AG04450 (cell line): Measurements from ENCODE around the gene NDUFA6. TPM values are rescaled to one million over a fixed set of nuclear protein-coding genes. Genes with fewer than 3 reads are reported as not detected.

ENCODE experiments used
- CTCF ChIA-PET: fragments of 300-600, 350-600 bp; formaldehyde crosslinking; extraction: SDS; loops from one replicate; lab custom pipeline; 2022; ENCODE audit warnings: antibody characterized with exemption, inconsistent platforms; lab: Charles Lee
- POLR2A ChIA-PET: fragments of 350-600 bp; formaldehyde crosslinking; extraction: SDS; loops from one replicate; lab custom pipeline; 2021; ENCODE audit warnings: antibody characterized with exemption, inconsistent platforms; lab: Yijun Ruan, JAX
- DNase-seq: peaks from one replicate; pipeline ENCODE4 v3.0.0-alpha.2; 2011; ENCODE audit warnings: low read depth, low spot score
- H3K27ac ChIP-seq: one replicate; pipeline ENCODE4 v1.5.1; 2012; ENCODE audit warnings: low read depth, low read length, control low read depth
- H3K27me3 ChIP-seq: one replicate; pipeline ENCODE4 v1.6.0; 2012; ENCODE audit warnings: low read length; ENCODE audit not compliant: control insufficient read depth, insufficient read depth
- H3K4me3 ChIP-seq: 2 replicates; pipeline ENCODE4 v1.5.1; 2011; ENCODE audit warnings: mild to moderate bottlenecking, low read depth, low read length, control low read depth
- H3K9me3 ChIP-seq: 2 replicates; pipeline ENCODE4 v1.5.1; 2012; ENCODE audit warnings: low read length; ENCODE audit not compliant: control insufficient read depth, insufficient read depth
- polyA plus RNA-seq: library from polyadenylated mRNA; depleted of rRNA; stranded (reverse); fragments of >200 nt; gene quantifications from 2 replicates; pipeline ENCODE4 v1.2.3, GENCODE V29; 2011
- TF ChIP-seq, protein P1 (sequence below): IDR thresholded peaks from 2 replicates; pipeline ENCODE4 v1.5.1; 2011; ENCODE audit warnings: low read depth, low read length, control low read depth, inconsistent platforms

NDUFA6 gene
- polyA plus RNA-seq, 1 experiment, result 103 TPM

DNA sequence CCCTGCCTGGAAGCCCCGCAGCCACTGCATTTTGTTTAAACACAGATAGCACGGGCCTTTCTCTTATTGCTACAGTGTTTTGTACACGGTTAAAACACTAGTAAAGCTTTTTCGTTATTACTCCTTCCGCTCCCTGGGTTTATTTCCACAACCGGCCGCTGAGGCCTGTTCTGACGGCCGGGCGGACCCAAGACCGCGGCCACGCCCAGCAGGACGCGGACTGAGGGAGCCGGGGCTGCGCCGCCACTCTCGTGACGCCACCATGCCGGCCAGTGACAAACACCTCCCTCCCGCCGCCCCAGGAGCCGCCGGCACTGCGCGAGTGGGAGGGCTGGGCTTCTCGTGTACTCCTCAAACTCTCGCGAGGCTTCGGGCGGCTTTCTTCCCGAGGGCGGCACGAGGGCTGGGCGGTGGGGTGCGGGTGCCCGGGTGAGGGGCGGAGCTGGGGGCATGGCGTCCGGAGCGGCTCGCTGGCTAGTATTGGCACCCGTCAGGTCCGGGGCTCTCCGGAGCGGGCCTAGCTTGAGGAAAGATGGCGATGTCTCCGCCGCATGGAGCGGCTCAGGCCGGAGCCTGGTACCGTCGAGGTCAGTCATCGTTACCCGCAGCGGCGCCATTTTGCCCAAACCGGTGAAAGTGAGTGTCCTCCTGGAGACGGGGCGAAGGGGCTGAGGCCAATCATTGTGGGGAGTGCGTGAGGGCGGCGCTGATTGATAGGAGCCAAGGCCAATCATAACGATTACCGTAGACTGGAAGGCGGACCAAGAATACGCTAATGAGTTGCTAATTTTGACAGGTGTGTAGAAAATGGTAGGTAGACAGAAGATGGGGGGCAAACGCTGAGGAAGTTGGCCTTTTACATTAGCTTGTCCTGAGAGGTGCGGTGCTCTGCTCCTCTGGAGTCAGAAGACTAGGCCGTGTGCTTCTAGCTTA is 11.0 kb downstream of the NDUFA6 start, which contains the start of gene SMDT1:
SMDT1 (plus strand) TSS at position 382 of the 933 bp plus-strand sequence; CDS start at position 451, 69 bp downstream.
- TF ChIP-seq, protein P1, sequence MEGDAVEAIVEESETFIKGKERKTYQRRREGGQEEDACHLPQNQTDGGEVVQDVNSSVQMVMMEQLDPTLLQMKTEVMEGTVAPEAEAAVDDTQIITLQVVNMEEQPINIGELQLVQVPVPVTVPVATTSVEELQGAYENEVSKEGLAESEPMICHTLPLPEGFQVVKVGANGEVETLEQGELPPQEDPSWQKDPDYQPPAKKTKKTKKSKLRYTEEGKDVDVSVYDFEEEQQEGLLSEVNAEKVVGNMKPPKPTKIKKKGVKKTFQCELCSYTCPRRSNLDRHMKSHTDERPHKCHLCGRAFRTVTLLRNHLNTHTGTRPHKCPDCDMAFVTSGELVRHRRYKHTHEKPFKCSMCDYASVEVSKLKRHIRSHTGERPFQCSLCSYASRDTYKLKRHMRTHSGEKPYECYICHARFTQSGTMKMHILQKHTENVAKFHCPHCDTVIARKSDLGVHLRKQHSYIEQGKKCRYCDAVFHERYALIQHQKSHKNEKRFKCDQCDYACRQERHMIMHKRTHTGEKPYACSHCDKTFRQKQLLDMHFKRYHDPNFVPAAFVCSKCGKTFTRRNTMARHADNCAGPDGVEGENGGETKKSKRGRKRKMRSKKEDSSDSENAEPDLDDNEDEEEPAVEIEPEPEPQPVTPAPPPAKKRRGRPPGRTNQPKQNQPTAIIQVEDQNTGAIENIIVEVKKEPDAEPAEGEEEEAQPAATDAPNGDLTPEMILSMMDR, result no peak
- Histone ChIP-seq H3K9me3 (peaks cover 7% of the 10 kb centered on the region), H3K27ac (peak within 1 kb of the TSS; percentile 93), H3K4me3 (peak within 1 kb of the TSS; percentile 93), H3K27me3 (no peaks in the 10 kb centered on the region)
- DNase-seq, result peak; percentile 96
- ChIA-PET POLR2A (interaction anchor here (0.5 to 2.3 kb wide), 7 partner anchors 8 to 649 kb away, joined by 3 to 18 read pairs (median 4); partner anchors contain the start of genes NDUFA6 and WBP2NL), CTCF (interaction anchor here (0.9 to 1.0 kb wide), 2 partner anchors 9 to 12 kb away, joined by 3 to 4 read pairs; partner anchors contain the start of gene NAGA)

DNA sequence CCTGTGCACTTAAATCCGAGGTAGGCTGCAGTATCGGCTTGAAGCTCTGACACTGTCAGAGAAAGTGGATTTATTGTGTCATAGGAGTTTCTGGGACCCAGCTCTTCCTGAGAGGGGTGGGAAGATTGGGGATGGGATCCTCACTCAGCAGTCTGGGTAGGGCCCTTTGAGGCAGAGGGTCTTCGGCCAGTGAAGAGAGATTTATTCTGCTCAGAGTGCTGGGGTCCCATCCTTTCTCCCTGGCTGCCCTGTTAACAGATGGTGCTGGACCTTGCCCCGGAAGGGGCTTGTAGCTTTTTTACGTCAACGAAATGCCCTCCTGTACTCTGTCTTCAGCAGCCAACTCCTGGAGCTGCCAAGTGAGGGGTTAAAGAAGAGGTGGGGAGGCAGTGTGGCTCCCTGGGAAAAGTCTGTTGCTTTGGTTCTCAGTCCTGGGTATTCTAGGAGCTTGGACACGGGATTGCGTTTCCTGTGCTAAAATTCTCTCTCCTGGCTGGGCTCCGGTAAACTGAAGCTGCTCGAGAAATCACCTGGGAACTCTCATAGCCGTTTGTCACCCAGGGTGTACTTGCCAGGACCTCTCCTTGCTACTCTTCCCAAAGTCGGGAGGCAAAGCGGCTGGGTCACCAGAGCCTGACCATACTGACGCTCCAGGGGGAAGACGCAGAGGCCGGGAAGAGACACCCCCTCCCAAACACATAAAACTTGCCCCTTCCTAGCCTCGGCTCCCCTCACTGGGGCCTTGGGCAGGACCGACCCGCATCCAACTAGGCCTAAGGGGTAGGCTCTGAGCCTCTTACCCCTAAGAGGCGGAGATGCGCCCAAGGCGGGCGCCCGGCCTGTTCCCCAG is 11.9 kb downstream of the NDUFA6 start:
- no peaks in the 10 kb centered on the region for H3K27me3 ChIP-seq
- H3K9me3 ChIP-seq, result peaks cover 7% of the 10 kb centered on the region
- POLR2A ChIA-PET, result interaction anchor here (0.6 to 2.3 kb wide), 3 partner anchors 12 to 649 kb away, joined by 8 to 18 read pairs (median 9); partner anchors contain the start of gene NDUFA6
- TF ChIP-seq, protein P1, result no peak
- CTCF ChIA-PET, result interaction anchor here (0.6 to 1.0 kb wide), 2 partner anchors 9 to 382 kb away, joined by 3 read pairs; partner anchors contain the start of gene NAGA
- H3K4me3 ChIP-seq, result peak overlapping the region; percentile 54
- no peak for DNase-seq
- peak overlapping the region; percentile 93 for H3K27ac ChIP-seq

DNA sequence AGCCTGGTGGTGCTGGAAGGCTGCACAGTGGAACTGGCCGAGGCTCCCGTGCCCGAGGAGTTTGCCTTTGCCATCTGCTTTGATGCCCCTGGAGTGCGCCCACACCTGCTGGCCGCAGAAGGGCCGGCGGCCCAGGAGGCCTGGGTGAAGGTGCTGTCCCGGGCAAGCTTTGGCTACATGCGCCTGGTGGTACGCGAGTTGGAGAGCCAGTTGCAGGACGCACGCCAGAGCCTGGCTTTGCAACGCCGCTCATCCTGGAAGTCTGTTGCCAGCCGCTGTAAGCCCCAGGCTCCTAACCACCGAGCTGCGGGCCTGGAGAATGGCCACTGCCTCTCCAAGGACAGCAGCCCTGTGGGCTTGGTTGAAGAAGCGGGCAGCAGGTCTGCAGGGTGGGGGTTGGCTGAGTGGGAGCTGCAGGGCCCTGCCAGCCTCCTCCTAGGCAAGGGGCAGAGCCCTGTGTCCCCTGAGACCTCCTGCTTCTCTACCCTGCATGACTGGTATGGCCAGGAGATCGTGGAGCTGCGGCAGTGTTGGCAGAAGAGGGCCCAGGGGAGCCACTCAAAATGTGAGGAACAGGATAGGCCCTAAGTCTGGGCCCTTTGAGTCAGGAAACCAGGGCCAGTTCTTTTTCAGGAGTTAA is 13.0 kb downstream of the NDUFA6 start:
- TF ChIP-seq, protein P1, result no peak
- H3K27ac ChIP-seq, result no peak overlapping the region
- CTCF ChIA-PET, result interaction anchor here (0.6 kb wide), 1 partner anchor 380 kb away, joined by 3 read pairs; no protein-coding TSS in a partner anchor

DNA sequence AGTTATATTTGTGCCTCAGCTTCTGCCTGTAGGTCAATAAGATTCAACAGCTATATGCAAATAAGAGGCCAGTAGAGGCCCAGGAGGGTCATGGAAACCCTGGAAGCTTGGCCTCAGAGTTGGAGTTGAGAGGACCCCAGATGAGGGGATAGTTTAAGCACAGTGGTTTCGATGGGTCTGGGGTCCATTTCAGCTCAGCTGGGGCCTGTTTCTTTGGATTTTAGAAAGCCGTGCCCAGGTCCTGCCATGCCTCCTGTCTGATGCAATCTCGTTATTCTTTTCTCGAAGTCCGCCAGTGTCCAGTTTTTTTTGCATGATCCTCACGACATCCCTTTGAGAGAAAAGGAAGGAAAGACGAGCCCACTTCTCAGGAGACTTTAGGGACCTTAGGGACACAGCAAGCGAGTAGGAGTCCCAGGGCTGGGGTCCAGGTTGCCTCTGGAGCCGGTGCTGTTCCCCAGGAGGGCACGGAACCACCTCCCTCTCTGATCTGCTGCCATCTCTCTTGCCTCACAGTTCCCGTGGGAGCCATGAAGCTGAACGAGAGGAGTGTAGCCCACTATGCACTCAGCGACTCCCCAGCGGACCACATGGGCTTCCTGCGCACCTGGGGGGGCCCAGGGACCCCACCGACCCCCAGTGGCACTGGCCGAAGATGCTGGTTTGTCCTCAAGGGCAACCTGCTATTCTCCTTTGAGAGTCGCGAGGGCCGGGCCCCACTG is 13.6 kb downstream of the NDUFA6 start:
- peaks cover 7% of the 10 kb centered on the region for H3K9me3 ChIP-seq
- no peaks in the 10 kb centered on the region for H3K27me3 ChIP-seq
- ChIA-PET POLR2A (no interaction called here), CTCF (interaction anchor here (0.7 kb wide), 1 partner anchor 46 kb away, joined by 4 read pairs; no protein-coding TSS in a partner anchor)
- no peak overlapping the region for H3K4me3 ChIP-seq
- H3K27ac ChIP-seq, result no peak overlapping the region
- TF ChIP-seq, protein P1, result no peak
- DNase-seq, result no peak

More for the DNA sequence above, 13.0 kb downstream of the NDUFA6 start:
- no peak for DNase-seq
- Histone ChIP-seq H3K9me3 (peaks cover 7% of the 10 kb centered on the region), H3K4me3 (no peak overlapping the region), H3K27me3 (no peaks in the 10 kb centered on the region)
- POLR2A ChIA-PET, result no interaction called here
